Activated CD8-positive, alpha-beta memory T cell treated with anti-CD3 and anti-CD28 coated beads, Interleukin-2, amount 50 U/mL, for 48 hours (primary cell): ENCODE measurements around the gene EPB41L4B.
A peak's percentile ranks its signal among the peaks of the same experiment; 100 is the strongest.

Experiments
- DNase-seq: peaks from one replicate; pipeline ENCODE4 v3.0.0-alpha.2; 2020

EPB41L4B gene

DNA sequence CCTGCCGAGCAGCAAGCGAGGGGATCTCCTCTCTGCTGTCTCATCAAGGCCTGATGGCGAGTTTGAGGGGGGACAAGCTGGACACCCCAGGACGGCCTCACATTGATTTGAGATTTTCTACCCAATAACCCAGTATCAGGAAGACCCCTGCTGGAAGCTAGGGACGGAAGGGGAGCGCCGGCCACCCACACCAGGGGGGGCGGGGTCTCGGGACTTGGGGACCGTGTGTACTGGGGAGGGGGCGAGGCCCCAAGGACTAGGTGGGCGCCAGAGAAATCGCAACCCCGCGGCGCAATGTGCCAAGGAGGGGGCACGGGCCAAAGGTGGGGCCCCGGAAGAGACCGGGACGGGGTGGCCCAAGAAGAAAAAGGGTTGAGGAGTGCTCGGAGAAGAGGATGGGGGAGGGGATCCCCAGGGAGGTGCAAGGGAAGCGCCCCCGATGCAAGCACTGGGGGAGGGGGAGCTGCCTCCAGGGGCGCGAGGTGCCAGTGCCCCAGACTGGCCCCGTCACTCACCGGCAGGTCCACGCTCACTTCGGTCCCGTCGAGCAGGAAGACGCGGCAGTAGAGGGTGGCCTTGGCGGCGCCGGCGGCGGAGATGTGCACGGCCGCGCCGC is 1.1 kb downstream of the EPB41L4B start:
- DNase-seq = peak; percentile 53

DNA sequence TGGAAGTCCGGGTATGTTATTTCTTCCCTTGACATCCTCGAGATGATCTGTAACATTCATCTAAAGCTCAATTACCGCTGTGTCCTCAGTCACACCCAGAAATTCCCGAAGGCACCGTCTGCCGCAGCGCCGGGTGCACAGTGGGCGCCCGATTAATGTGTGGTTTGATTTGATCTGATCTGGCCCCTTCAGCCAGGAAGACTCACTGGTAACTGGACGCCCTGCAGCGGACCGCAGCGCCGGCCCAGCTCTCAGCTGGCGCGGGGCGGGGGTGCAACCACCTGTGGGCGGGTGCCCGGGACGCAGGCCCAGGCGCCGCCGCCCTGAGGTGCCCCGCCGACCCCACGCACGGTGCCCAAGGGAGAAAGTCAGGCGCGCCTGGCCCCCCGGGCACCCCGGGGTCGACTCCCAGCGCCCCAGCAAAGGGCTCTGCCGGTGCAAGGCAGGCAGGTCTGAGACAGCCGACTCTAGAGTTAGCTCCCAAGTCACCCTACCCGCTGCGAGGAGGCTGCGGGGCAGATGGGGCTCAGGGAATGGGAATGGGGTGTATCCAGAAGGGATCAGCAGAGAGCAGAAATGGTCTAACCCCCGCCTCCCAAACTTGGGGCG is 1.7 kb downstream of the EPB41L4B start:
- peak; percentile 54 for DNase-seq

DNA sequence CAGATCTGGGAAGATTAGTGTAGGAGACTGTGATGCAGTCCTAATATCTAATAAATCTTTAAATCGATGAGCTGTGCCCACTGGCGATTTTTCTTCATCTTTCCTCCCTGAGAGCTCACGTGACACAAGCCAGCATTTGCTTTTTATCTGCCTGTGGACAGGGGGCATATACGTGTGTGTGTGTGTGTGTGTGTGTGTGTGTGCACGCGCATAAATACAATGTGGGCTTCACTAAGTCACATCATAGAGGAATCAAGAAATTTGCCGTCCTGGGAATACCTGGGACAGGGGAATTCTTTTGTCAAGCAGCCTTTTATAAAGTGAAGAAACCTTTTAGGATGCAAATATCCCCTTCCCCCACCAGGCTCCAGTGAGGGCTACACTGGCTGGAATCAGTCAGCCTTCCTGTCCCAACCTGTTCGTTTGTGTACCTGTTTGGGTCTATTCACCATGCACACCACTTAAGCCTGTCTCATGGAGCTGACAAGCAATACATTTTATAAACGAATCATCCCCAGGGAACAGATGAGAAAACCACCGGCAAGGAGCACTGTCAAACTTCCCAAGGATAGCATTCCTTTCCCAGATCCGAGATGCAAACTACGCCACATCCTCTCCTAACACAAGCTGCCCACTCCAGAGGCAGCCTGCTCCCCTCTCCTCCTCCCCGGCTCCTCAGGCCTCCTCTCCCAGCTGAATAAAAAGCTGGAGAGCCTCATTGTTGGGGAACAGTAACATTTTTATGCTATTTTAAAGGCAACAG is 2.7 kb downstream of the EPB41L4B start:
- no peak for DNase-seq

DNA sequence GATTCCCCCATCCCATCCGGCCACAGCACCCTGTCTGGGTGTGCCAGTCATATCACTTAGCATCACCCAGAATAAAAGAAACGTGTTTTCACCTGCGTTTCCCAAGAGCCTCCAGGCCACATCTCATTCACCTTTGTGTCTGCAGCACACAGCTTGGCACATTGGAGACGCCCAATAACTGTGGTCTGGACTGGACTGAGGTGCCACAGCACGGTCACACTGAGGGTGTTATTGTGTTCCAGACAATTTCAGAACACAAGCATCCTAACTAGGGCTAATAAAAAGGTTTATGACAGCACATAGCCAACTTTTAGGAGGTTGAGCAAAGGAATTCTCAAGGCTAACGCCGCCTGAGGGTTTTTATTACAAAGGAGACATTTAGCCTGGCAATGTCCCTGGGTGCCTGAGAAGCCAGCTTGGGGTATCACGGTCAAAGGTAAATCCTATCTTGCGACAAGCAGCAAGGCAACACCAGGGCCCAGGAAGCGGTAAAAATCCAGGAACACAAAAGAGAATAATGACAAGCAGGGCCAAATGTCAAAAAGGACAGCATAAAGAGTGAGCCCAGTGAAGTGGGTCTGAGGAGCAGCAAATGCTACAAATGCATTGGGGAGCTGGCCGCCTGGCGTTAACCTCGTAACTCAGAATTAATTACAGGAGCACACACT is 3.4 kb downstream of the EPB41L4B start:
- no peak for DNase-seq

DNA sequence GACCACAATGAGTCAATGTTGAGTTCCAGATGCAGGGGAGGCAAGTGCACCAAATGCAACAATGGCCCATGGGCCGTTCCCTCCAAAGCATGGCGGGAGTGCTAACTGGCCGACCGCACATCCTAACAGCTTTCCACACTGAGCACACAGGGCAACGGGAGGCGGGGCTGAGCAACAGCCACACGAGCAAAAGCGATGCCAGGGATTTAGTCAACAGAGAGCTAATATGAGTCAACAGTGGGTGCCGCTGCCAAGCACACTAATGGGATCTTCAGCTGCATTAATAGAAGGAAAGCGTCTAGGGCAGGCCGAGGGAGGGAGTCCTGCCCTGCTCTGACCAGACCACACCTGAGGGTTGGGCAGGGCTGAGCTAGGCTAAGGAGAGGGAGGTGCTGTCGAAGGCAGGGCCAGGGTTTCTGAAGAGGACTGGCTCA is 4.6 kb downstream of the EPB41L4B start:
- DNase-seq = no peak

DNA sequence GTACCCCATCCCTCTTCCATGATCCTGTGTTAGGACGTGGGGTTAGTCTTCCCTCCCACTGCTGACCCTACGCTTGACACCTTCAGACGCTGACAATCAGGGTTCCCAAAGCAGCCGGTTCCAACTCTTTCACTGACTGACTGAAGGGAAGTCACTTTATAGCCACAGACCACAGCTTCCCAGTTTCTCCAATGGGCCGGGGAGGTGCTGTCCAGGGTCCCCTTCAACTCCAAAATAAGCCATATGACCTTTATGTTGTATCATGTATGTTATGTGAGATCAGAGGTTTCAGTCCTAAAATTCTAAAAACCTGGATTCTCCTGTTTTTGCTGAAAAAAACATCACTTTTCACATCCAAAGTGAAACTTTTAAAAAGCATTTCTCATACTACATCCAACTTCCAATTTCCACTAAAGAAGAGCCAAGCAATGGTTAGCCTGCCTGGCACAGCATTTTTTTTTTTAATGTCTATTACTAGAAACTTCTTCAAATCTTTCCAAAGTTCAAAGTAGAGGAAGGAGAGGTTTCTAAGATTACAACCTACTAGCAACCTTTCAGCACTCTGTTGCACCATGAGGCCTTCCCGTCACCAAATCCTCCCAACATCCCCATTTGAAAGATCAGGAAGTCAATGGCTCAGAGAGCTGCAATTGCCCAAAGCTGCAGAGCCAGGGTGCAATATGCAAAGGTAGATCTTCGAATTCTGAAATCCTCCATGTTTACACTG is 5.2 kb downstream of the EPB41L4B start:
- DNase-seq = no peak

DNA sequence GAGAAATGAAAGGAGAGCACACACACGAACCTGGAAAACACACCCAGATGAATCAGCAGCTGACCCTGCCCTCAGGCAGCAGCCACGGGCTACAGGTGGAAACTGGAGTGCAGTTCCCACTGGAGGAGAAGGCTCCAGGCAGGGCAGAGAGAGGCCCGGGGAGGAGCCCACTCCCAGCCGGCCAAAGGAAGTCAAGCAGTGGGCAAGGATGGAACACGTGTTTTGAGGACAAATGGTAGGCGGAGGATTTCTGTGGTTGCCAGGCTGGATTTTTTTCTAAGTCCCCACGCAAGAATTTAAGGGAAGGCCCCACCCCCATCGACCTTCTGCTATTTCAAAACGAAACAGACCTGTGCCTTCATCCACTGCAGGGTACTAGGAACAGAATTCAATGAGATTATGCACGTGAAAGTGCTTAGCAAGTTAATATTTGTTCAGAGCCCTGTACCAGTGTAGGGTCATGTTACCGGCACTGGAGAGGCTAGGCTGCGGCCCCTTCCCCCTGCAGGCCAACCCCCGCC is 6.8 kb downstream of the EPB41L4B start:
- no peak for DNase-seq

DNA sequence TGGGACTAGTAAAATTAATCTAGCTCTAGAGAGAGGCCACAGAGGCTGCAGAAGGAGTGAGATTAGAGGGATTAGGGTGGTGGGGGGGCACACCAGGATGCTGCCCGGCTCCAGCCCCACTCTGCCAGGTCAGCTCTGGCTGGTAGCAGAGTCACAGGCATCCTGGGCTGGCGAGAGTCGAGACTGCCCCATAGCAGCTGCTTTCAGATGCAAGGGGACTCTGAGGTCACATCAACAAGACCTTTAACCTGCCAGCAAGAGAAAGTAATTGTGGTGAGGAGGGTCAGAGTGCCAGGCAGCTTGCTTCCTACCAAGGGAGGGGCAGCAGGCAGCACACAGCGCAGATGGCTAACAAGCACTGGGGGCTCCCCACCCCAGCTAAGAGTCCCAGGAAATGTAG is 7.5 kb downstream of the EPB41L4B start:
- no peak for DNase-seq

DNA sequence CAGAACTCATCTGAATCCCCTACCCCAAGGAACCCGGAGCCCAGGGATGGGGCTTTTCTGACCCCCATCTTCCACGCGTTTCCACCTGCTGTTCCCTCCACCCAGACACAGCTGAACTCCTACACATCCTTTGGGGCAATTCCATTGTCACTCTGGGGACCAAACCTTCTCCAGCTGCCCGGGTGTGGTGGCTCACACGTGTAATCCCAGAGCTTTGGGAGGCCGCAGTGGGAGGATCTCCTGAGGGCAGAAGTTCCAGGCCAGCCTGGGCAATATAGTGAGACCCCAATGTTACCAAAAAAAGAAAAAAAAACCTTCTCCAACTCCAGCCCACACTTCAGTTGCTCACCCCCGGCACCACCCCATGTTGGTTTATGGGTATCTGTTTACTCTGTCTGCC is 8.1 kb downstream of the EPB41L4B start:
- no peak for DNase-seq

DNA sequence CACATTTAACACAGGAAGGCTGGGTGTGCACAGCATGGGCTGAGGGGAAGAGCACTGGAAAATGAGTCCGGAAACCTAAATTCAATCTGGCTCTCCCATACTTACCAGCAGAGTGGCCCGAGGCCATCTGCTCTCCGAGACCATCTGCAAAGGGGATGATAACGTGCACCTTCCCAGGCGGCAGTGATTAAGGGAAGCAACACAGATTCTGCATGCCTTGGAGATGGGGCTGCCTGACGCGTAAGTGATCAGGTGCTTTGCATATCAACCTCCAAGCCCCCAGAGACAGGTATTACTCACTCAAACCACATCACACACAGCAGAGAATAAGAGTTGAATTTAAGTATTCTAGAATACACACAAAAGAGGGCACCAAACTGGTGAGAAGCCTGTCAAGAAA is 9.1 kb downstream of the EPB41L4B start:
- DNase-seq = no peak

DNA sequence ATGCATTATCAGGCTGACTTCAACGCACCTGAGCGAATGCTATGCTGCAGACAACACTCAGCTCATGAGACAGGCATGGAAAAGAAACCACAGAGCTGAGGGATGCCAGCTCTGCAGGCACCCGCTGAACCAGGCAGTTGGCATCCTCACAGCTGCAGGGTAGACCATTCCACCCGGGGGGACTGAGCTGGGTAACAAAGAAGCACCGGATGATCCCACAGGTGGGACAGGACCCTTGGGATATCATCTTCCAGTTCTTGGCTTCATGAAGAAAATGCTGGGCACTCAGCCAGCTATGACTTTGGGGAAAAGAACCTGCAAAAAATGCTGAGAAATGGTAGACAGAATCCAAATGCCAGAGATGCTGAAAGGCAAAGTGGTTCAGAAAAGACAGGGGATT is 9.6 kb downstream of the EPB41L4B start:
- no peak for DNase-seq

DNA sequence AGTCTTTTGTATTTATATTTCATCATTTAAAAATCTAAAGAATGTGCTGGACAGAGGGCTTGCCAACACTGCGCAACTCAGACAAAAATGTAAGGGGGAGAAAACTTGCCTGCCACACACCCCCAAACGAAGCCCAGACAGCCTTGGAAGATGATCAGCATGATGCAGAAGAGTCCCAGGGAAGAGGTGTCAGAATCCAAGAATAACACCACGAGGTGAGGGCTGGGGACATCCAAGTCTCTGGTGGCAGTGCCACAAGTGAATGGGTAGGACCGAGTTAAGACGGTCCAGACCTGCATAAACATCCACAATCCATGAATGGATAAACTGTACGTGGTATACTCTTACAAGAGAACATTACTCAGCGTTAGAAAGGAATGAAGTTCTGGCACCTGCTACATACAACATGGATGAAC is 10.4 kb downstream of the EPB41L4B start:
- DNase-seq = no peak

DNA sequence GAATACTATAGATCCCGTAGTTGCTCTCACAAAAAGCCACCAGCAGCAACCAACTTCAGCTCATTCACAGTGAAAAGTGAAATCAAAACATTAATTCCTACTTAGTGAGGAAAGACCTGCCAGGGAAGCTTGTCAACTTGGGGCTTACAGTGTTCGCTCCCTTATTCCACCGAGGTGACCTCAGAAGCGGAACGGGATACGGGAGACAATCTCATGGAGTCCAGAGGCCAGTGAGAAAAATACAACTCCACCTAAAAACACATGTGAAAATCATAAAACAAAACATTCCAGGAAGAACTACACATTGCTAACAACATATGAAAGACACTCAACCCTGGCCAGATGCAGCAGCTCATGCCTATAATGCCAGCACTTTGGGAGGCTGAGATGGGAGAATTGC is 11.6 kb downstream of the EPB41L4B start:
- no peak for DNase-seq

DNA sequence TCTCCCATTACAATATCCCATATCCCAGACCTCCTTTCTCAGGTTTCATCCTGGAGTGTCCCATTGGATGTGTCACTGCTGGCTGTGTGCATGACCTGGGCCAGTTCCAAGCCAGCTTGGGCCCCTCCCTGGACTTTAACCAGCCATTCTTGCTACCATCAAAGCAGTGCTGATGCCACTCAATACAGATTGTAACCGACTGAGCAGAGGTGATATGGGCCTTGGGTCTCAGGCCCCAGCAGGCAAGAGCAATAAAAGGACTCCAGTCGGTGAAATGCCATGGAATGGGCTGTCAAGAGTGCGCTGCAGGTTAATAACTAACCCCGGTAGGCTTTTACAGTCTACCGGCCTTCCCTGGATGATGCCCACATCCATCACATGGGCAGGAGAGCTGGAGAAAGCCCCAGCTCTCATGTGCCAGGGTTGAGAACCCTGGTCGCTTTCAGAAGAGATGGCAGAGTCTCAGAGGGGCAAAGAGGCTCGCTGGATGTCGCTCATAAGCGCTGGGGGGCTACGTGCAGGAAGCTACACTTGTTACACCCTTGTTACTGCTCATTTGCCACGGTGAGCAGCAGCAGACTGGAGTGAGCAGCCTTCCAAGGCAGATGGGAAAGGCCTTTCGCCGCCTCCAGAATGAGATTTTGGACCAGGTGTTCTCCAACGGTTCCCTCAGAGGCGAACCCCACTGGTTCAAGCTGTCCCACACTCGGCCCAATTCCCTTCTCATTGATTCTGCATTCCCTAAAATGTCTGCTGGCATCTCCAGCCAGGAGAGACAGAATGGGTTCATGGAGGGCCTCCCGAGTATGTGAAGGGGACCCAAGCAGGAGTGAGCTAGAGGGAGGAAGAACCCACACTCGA is 13.2 kb downstream of the EPB41L4B start:
- DNase-seq = no peak

DNA sequence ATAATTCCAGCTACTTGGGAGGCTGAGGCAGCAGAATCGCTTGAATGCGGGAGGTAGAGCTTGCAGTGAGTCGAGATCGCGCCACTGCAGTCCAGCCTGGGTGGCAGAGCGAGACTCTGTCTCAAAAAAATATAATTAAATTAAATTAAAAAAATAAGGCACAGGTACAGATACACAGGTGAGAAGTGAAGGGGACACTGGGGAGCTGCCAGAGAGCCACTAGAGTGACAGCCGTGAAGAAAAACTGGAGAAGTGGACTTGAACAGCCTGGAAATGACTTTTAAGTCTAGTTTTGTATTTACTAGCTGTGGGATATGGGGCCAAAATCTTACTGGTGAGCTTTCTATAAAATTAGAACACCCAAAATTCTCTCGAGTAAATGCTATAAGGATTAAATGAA is 15.1 kb downstream of the EPB41L4B start:
- no peak for DNase-seq

DNA sequence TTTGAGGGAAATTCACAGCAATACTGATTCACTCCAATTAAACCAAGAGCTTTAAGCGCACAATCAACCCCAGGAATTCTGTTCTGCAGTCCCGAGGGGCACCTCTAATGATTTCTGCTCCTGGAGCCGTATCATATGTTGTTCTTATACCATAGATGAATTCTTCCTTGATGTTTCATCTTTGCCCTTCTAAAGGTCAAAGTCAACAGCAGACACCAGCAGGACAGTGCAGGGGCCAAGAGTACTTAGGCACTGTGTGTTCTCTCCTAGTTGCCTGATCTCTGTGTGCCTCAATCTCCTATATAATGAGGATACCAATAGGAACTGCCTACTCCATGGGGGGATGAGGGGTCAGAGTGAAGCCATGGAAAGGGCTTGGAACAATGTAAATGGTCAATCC is 16.5 kb downstream of the EPB41L4B start:
- no peak for DNase-seq

DNA sequence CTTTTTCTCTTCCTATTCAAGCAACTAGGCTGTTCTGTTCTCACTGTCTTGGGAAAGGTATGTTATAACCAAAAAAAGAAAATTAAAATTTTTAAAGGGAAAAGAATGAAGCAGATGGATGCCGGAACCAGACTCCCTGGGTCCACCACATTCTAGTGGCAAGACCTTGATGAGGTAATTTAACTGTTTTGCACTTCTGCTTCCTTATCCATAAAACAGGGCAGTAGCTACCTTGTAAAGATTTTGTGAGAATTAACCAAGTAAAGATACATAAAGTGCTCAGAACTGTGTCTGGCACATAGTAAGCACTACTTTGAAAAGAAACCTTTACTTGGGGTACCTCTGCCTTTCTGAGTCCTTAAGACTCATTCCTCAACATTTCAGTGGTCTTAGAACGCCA is 17.0 kb downstream of the EPB41L4B start:
- no peak for DNase-seq

DNA sequence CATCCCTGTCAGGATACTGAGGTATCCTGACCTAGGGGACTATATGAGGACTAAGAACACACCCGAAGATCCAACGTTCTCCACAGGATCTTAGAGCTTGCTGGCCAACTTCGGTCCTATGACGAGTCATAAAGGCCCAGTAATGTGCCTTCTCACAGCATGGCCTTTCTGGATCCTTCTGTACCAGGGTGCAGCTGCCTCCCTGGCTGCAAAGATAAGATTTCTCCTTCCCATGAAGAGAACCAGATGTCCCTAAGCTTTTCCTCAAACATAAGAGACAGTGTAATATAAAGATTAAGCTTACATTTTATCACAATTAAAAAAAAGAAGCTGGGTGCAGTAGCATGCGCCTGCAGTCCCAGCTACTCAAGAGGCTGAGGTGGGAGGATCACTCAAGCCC is 18.3 kb downstream of the EPB41L4B start:
- DNase-seq = no peak

DNA sequence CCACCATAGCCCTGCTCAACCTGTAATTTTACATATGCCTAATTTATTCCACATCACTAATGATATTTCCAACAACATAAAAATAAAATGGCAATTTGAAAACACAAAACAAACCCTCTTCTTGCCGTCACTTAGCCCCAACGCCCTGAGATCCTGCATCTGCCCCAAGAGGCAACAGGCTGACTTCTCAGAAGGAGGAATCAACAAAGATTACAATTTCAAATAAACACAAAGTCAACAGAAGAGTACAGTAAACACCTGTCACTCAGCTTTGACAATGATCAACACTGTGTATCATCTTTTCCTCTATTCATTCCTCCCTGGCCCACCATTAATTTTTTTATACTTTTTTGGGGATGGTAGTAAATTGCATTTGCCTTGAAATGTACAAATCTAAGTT is 19.8 kb downstream of the EPB41L4B start:
- no peak for DNase-seq

DNA sequence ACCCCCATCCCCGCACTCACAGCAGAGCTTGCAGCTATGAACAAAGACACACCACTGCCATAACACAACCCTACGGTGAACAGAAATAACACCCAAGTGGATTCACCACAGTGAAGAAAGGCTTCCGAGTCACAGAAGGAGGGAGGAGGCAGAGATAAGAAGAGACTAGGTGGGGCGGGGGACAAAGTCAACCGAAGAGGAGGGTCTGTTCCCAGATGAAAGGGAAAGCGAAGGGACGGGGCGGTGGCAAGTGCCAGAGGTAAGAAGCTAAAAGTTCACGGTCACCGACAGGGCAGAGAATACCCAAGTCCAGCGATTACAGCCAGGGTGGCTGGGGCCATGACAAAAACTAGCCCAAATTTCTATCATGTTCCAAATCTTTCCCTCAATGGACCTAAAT is 21.0 kb downstream of the EPB41L4B start:
- DNase-seq = no peak

DNA sequence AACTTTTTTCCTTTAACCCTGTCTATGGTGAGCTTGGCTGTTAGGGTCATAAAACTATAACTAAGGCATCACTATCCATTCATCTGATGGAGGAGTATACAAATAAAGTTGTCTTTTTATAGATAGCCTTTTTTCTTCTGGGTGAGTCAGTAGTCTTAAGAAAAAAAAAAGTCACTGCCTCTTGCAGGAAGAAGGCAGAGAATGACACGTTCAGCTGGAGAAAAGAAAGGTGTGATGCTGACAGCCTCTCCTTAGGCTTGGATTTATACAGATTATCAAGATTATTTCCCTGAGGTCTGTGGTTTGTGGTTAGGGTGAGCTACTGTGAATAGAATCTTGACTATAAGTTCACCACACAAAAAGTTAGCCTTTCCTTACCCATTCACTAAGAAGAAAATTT is 23.0 kb downstream of the EPB41L4B start:
- no peak for DNase-seq
